Measurements from ENCODE around the gene COL27A1.

The COL27A1 gene

DNA sequence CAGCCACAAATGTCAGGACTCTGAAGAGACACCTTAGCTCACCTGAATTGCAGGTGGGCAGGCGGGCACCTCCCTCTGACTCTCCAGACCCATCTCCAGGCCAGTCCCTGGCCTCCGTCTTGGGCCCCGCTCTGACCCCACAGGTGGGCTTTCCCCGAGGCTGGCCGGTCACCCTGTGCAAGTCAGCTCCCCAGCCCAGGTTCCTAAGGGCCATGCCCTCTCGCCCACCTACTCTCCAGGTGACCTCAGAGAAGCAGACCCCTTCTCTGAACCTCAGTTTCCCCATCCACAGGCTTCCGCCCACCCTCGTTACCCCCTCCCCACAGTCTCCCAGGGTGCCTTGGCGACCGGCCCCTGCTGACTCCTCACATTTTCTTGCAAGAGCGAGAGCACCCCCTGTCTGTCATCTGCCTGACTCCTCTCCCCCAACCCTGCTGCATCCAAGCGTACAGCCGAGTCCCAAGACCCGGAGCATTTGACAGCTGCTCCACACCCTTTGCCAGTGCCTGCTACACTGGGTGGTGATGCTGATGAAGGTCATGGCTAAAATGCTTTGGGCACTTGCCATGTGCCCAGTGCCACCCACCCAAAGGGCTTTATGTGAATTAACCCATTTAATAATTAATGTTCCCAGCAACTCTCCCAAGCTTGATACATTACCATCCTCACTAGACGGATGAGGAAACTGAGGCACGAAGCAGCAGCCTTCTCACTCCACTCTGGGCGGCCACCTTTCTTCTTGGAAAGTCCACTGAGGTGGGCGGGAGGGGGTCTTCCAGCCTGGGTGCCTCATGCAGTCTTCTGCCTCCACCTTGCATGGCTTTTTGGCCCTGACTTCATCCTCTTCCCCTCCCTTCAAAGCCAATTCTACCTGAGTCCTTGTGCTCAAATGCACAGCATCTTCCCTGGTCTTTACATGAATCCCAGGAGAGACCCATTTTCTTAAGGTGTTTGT is 116.5 kb downstream of the COL27A1 start:
- H3K9ac ChIP-seq: no peak overlapping the region
- H3K4me2 ChIP-seq: no peak overlapping the region
- TF ChIP-seq CTCF (conservative IDR thresholded peaks at IDR 0.05; ENCODE audit: low read depth, low read length): no peak
- H3K27me3 ChIP-seq (ENCODE audit: insufficient read depth, low read depth): no peaks in the 10 kb centered on the region
- no peaks in the 10 kb centered on the region for H4K20me1 ChIP-seq (ENCODE audit: insufficient read depth)
- no peaks in the 10 kb centered on the region for H3K79me2 ChIP-seq (ENCODE audit: insufficient read depth, low read depth)
- no peak overlapping the region for H3K27ac ChIP-seq
- H3K4me1 ChIP-seq (ENCODE audit: low read depth, poor library complexity, severe bottlenecking): no peaks in the 10 kb centered on the region
- no peaks in the 10 kb centered on the region for H3K36me3 ChIP-seq (ENCODE audit: insufficient read depth)
- no peak overlapping the region for H3K4me3 ChIP-seq (IDR thresholded peaks at IDR 0.05; ENCODE audit: insufficient read depth, low read depth, low read length)
- no peak overlapping the region for H2AFZ ChIP-seq (ENCODE audit: low read depth)

- no peak overlapping the region for H3K27ac ChIP-seq
- no peaks in the 10 kb centered on the region for H3K36me3 ChIP-seq (ENCODE audit: insufficient read depth)
- H3K79me2 ChIP-seq (ENCODE audit: insufficient read depth, low read depth): no peaks in the 10 kb centered on the region
- no peaks in the 10 kb centered on the region for H3K4me1 ChIP-seq (ENCODE audit: low read depth, poor library complexity, severe bottlenecking)
- no peak for TF ChIP-seq CTCF (conservative IDR thresholded peaks at IDR 0.05; ENCODE audit: low read depth, low read length)
- H3K4me2 ChIP-seq: no peak overlapping the region
- H3K4me3 ChIP-seq (IDR thresholded peaks at IDR 0.05; ENCODE audit: insufficient read depth, low read depth, low read length): no peak overlapping the region
- no peaks in the 10 kb centered on the region for H3K27me3 ChIP-seq (ENCODE audit: insufficient read depth, low read depth)
- no peaks in the 10 kb centered on the region for H4K20me1 ChIP-seq (ENCODE audit: insufficient read depth)
- no peak overlapping the region for H2AFZ ChIP-seq (ENCODE audit: low read depth)
- no peak overlapping the region for H3K9ac ChIP-seq
Observed at GRCh38 chr9:114272739-114273431, 117.5 kb downstream of the COL27A1 start.

DNA sequence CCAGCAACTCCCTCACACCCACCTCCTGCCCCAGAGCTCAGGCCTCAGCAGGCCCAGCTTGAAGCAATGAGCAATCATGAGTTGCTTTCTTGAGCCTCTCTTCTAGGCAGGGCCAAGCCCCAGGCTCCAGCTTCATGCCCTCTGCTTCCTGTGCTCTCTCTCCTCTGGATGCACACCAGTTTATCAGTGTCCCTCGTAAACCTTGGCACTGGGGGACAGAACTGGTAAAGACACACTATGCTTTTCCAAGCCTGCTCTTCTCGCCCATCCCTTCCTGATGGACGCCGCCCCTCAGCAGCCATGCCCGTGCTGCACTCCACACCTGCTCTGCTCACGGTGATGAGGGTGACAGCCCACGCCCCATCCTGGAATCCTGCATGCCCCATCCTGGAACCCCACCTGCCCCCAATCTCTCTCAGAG is 118.1 kb downstream of the COL27A1 start:
- Histone ChIP-seq H3K4me1 (ENCODE audit: low read depth, poor library complexity, severe bottlenecking) (no peaks in the 10 kb centered on the region), H3K9ac (no peak overlapping the region), H2AFZ (ENCODE audit: low read depth) (no peak overlapping the region), H3K4me3 (IDR thresholded peaks at IDR 0.05; ENCODE audit: insufficient read depth, low read depth, low read length) (no peak overlapping the region), H3K79me2 (ENCODE audit: insufficient read depth, low read depth) (no peaks in the 10 kb centered on the region), H3K27ac (no peak overlapping the region), H3K36me3 (ENCODE audit: insufficient read depth) (no peaks in the 10 kb centered on the region), H3K4me2 (no peak overlapping the region), H3K27me3 (ENCODE audit: insufficient read depth, low read depth) (no peaks in the 10 kb centered on the region), H4K20me1 (ENCODE audit: insufficient read depth) (no peaks in the 10 kb centered on the region)
- no peak for TF ChIP-seq CTCF (conservative IDR thresholded peaks at IDR 0.05; ENCODE audit: low read depth, low read length)

DNA sequence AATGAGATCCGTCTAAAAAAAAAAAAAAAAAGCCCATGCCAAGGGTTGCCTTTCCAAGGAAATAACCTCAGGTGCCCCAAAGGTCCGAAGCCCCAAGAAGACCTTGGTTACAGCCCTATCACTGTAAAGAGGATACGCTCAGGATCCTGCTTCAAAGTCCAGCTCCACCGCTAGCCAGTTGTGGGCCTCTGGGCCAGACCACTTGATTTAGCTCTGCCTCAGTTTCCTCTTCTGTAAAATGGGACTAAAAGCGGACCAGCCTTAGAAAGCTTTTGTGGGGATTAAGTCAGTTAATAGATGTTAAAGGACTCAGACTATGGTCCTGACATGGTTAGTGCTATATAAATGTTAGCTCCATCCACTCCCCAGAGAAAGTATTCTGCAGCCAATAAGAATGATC is 118.9 kb downstream of the COL27A1 start:
- Histone ChIP-seq H3K4me2 (no peak overlapping the region), H3K36me3 (ENCODE audit: insufficient read depth) (no peaks in the 10 kb centered on the region), H3K27me3 (ENCODE audit: insufficient read depth, low read depth) (no peaks in the 10 kb centered on the region), H3K27ac (no peak overlapping the region), H3K79me2 (ENCODE audit: insufficient read depth, low read depth) (no peaks in the 10 kb centered on the region), H3K4me1 (ENCODE audit: low read depth, poor library complexity, severe bottlenecking) (no peaks in the 10 kb centered on the region), H4K20me1 (ENCODE audit: insufficient read depth) (no peaks in the 10 kb centered on the region), H2AFZ (ENCODE audit: low read depth) (no peak overlapping the region), H3K4me3 (IDR thresholded peaks at IDR 0.05; ENCODE audit: insufficient read depth, low read depth, low read length) (no peak overlapping the region), H3K9ac (no peak overlapping the region)
- no peak for TF ChIP-seq CTCF (conservative IDR thresholded peaks at IDR 0.05; ENCODE audit: low read depth, low read length)

All from KMS-11 (cell line).